Kidney (tissue), 14 donors: ENCODE measurements around the gene SF3B1. TPM values are rescaled to one million over a fixed set of nuclear protein-coding genes. Genes with fewer than 3 reads are reported as not detected.
A peak's percentile ranks its signal among the peaks of the same experiment; 100 is the strongest.
"Not testable (repeated sequence)": the region's sequence is repeated elsewhere in the genome, so short reads cannot be mapped to it uniquely, and the experiment has no call there.

Experiments
- DNase-seq, 5 donors: peaks; one replicate each; pipeline ENCODE4 v3.0.0-alpha.2; 2013 to 2020
- FAIRE-seq: peaks from 2 replicates; lab custom pipeline; 2012; peaks lifted over from hg19 to GRCh38; lab: Jason Lieb, UNC
- H3K27ac ChIP-seq, 2 donors: one replicate each; pipeline ENCODE4 v1.7.0; 2013; ENCODE audit warnings: low read depth in 2 of 2, low read length in 2 of 2, inconsistent platforms in 1 of 2
- H3K27me3 ChIP-seq: one replicate; pipeline ENCODE4 v1.7.1; 2013; ENCODE audit warnings: low read length, inconsistent platforms; ENCODE audit not compliant: control insufficient read depth, insufficient read depth
- H3K36me3 ChIP-seq, 3 donors: one replicate each; pipeline versions ENCODE4 v1.7.0 to v1.7.1; 2013; ENCODE audit warnings: low read length in 3 of 3, control low read depth in 1 of 3, inconsistent platforms in 1 of 3; ENCODE audit not compliant: insufficient read depth in 3 of 3, control insufficient read depth in 2 of 3
- H3K4me1 ChIP-seq, 3 donors: one replicate each; pipeline versions ENCODE4 v1.7.0 to v1.7.1; 2013; ENCODE audit warnings: low read length in 3 of 3, inconsistent platforms in 1 of 3, low read depth in 1 of 3; ENCODE audit not compliant: control insufficient read depth in 2 of 3, insufficient read depth in 2 of 3
- H3K4me3 ChIP-seq, 3 donors: one replicate each; pipeline versions ENCODE4 v1.7.0 to v1.8.1; 2013; ENCODE audit warnings: low read length in 3 of 3, control low read depth in 1 of 3, inconsistent platforms in 1 of 3
- H3K9ac ChIP-seq, 3 donors: one replicate each; pipeline versions ENCODE4 v1.7.0 to v1.7.1; 2013; ENCODE audit warnings: low read length in 3 of 3, control low read depth in 1 of 3, inconsistent platforms in 1 of 3
- H3K9me3 ChIP-seq, 3 donors: one replicate each; pipeline versions ENCODE4 v1.7.0 to v1.7.1; 2013; ENCODE audit warnings: low read length in 3 of 3, control low read depth in 1 of 3, inconsistent platforms in 1 of 3; ENCODE audit not compliant: control insufficient read depth in 2 of 3, insufficient read depth in 1 of 3
- intact Hi-C: fragments of 100-400 bp; cut with DNase I; formaldehyde crosslinking; loops from one replicate; pipeline ENCODE4 v1.11.1; 2022
- polyA plus RNA-seq: library from polyadenylated mRNA; stranded (reverse); fragments of 350-450 nt; fragmentation: Illumina TruSeq; extraction: RNeasy Lipid Tissue Mini Kit (QIAGEN cat#74804); gene quantifications from one replicate; pipeline ENCODE4 v1.2.3, GENCODE V29; 2014; ENCODE audit warnings: low read depth, low replicate concordance; ENCODE audit not compliant: insufficient read depth
- total RNA-seq: library from RNA; stranded (reverse); fragmentation: NEBNext Ultra II Directional; extraction: Animal tissue kit (Norgen Biotek cat#: 25700); gene quantifications from one replicate; pipeline ENCODE4 v1.2.1, GENCODE V29; 2021
- TF ChIP-seq, protein P1 (sequence below): IDR thresholded peaks from 3 replicates; pipeline ENCODE4 v1.5.1; 2012; ENCODE audit warnings: mild to moderate bottlenecking, moderate library complexity, borderline replicate concordance; ENCODE audit not compliant: insufficient read depth; ENCODE audit errors: extremely low read depth
- donor health status: control.
- donor health status: control.
- donor health status: control.
- donor health status: control.
- donor health status: control.
- donor health status: DM: yes; HTN: yes; CAD: no.
- donor health status: Normal renal cell carcinoma (clear cell type).

Gene SF3B1
- total and polyA plus RNA-seq, 2 donors from 2014 or later, result 185 to 244 TPM

DNA sequence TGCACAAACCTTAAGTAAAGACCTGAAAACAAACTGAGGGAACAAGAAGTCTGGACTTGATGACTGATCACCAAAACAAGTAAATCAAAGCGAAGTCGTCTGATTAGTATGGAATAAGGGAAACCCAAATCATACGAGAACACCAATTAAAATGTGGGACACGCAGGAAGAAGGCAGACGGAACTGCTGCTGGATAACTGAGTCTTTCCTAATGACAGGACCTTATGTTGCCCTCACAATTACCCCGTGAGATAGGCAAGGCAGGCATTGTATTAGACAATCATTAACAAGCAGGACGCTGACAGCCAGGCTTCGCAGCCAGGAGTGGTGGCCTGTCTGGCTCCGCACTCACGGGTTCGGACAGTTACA, 17.9 kb upstream of the SF3B1 start:
- Histone ChIP-seq H3K27ac (peak overlapping the region; percentile 90 to 100), H3K9ac (peak overlapping the region; percentile 68 to 94 (median 92)), H3K36me3 (no peaks in the 10 kb centered on the region), H3K9me3 (no peaks in the 10 kb centered on the region), H3K4me1 (peaks cover 0 to 16% (median 13%) of the 10 kb centered on the region in 3 donors), H3K27me3 (no peaks in the 10 kb centered on the region), H3K4me3 (peak overlapping the region; percentile 95 to 100 (median 95))
- FAIRE-seq (no peak), DNase-seq (no peak)
- intact Hi-C loops, result no loop called here
- TF ChIP-seq, protein P1, sequence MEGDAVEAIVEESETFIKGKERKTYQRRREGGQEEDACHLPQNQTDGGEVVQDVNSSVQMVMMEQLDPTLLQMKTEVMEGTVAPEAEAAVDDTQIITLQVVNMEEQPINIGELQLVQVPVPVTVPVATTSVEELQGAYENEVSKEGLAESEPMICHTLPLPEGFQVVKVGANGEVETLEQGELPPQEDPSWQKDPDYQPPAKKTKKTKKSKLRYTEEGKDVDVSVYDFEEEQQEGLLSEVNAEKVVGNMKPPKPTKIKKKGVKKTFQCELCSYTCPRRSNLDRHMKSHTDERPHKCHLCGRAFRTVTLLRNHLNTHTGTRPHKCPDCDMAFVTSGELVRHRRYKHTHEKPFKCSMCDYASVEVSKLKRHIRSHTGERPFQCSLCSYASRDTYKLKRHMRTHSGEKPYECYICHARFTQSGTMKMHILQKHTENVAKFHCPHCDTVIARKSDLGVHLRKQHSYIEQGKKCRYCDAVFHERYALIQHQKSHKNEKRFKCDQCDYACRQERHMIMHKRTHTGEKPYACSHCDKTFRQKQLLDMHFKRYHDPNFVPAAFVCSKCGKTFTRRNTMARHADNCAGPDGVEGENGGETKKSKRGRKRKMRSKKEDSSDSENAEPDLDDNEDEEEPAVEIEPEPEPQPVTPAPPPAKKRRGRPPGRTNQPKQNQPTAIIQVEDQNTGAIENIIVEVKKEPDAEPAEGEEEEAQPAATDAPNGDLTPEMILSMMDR, result no peak

- H3K27me3 ChIP-seq, H3K4me3 ChIP-seq, DNase-seq, intact Hi-C loops, H3K9ac ChIP-seq, FAIRE-seq, H3K9me3 ChIP-seq, H3K36me3 ChIP-seq, H3K27ac ChIP-seq: not testable (repeated sequence)
- H3K4me1 ChIP-seq, result peaks cover 0 to 16% (median 13%) of the 10 kb centered on the region in 3 donors
These were observed 16.1 kb upstream of the SF3B1 start for GRCh38 chr2:197450935-197451358.

GRCh38 chr2:197450465-197450864, 15.6 kb upstream of the SF3B1 start:
- TF ChIP-seq, protein P1, result no peak
- Histone ChIP-seq H3K27me3 (no peaks in the 10 kb centered on the region), H3K9ac (no peak overlapping the region), H3K36me3 (no peaks in the 10 kb centered on the region), H3K4me3 (no peak overlapping the region), H3K27ac (no peak overlapping the region), H3K4me1 (peaks cover 0 to 14% (median 13%) of the 10 kb centered on the region in 3 donors), H3K9me3 (no peaks in the 10 kb centered on the region)
- no peak for DNase-seq
- intact Hi-C loops, result no loop called here
- no peak for FAIRE-seq

GRCh38 chr2:197446844-197447243, 12.0 kb upstream of the SF3B1 start:
- Histone ChIP-seq H3K9ac (no peak overlapping the region), H3K4me1 (no peaks in the 10 kb centered on the region), H3K9me3 (no peaks in the 10 kb centered on the region), H3K27ac (no peak overlapping the region), H3K4me3 (no peak overlapping the region), H3K36me3 (no peaks in the 10 kb centered on the region), H3K27me3 (no peaks in the 10 kb centered on the region)
- no peak for DNase-seq
- TF ChIP-seq, protein P1, result no peak
- FAIRE-seq, result no peak
- intact Hi-C loops, result no loop called here
